Measurements from ENCODE around the gene TMC6. TPM values are rescaled to one million over a fixed set of nuclear protein-coding genes. Genes with fewer than 3 reads are reported as not detected.

The TMC6 gene
- total and polyA plus RNA-seq, 2 experiments from 2014 or later, result 50.0 to 72.2 TPM

GRCh38 chr17:78137392-78138203 lies 9.0 kb upstream of the TMC6 start:
- peak; percentile 75 to 82 for TF ChIP-seq CTCF (conservative IDR thresholded peaks at IDR 0.05; ENCODE audit: low read depth in 2 of 2)
- TF ChIP-seq NANOG (IDR thresholded peaks at IDR 0.05; ENCODE audit: borderline replicate concordance), result no peak
- H3F3A ChIP-seq (replicated peaks; ENCODE audit: low read depth), result peaks cover 11% of the 10 kb centered on the region; the same call in 1 of the 2 replicates
- no peak overlapping the region for H2AFZ ChIP-seq
- peaks cover 13% of the 10 kb centered on the region; the same call in 1 of the 2 replicates for H3K27me3 ChIP-seq (ENCODE audit: insufficient read depth)
- no peaks in the 10 kb centered on the region for H3K79me2 ChIP-seq (replicated peaks; ENCODE audit: insufficient read depth)
- no peak overlapping the region for H3K4me3 ChIP-seq
- H3K27ac Mint-ChIP-seq, result no peak overlapping the region
- no peak overlapping the region for H3K27ac ChIP-seq (ENCODE audit: low read depth)
- H3K4me3 Mint-ChIP-seq, result no peak overlapping the region
- no peaks in the 10 kb centered on the region for H3K36me3 ChIP-seq (ENCODE audit: insufficient read depth)
- no peaks in the 10 kb centered on the region for H3K36me3 Mint-ChIP-seq (ENCODE audit: low read depth)
- H3K27me3 Mint-ChIP-seq (ENCODE audit: insufficient read depth, low read depth, poor library complexity), result peaks cover 20% of the 10 kb centered on the region
- no peaks in the 10 kb centered on the region for H3K9me2 ChIP-seq (ENCODE audit: insufficient read depth)
- no peaks in the 10 kb centered on the region for H4K20me1 ChIP-seq (replicated peaks; ENCODE audit: insufficient read depth)
- H3K9me3 Mint-ChIP-seq, result no peaks in the 10 kb centered on the region
- no peak overlapping the region for H3K4me2 ChIP-seq
- no peak; the same call in 2 of the 3 replicates for ATAC-seq
- H3K4me1 ChIP-seq (ENCODE audit: insufficient read depth), result peaks cover 6% of the 10 kb centered on the region; the same call in 1 of the 2 replicates
- DNase-seq (ENCODE audit: low spot score), result peak; percentile 57
- H3K4me1 Mint-ChIP-seq, result peaks cover 11% of the 10 kb centered on the region

GRCh38 chr17:78135858-78136500 lies 7.4 kb upstream of the TMC6 start:
- Histone ChIP-seq H3F3A (replicated peaks; ENCODE audit: low read depth) (peaks cover 11% of the 10 kb centered on the region; the same call in 1 of the 2 replicates), H2AFZ (no peak overlapping the region), H3K79me2 (replicated peaks; ENCODE audit: insufficient read depth) (no peaks in the 10 kb centered on the region), H3K4me1 (ENCODE audit: insufficient read depth) (peaks cover 10% of the 10 kb centered on the region; the same call in 1 of the 2 replicates), H3K27ac (ENCODE audit: low read depth) (no peak overlapping the region), H3K9me2 (ENCODE audit: insufficient read depth) (no peaks in the 10 kb centered on the region), H4K20me1 (replicated peaks; ENCODE audit: insufficient read depth) (no peaks in the 10 kb centered on the region), H3K36me3 (ENCODE audit: insufficient read depth) (no peaks in the 10 kb centered on the region), H3K4me3 (no peak overlapping the region), H3K27me3 (ENCODE audit: insufficient read depth) (peaks cover 17% of the 10 kb centered on the region), H3K4me2 (no peak overlapping the region)
- TF ChIP-seq CTCF (conservative IDR thresholded peaks at IDR 0.05; ENCODE audit: low read depth in 2 of 2), result no peak
- no peak for TF ChIP-seq STAT1 (IDR thresholded peaks at IDR 0.05; ENCODE audit: unreplicated experiment)
- no peak for TF ChIP-seq EZH2 (IDR thresholded peaks at IDR 0.05; ENCODE audit: low read depth, unreplicated experiment)
- no peak for TF ChIP-seq ETS1 (IDR thresholded peaks at IDR 0.05)
- no peak for TF ChIP-seq ZNF331 (CRISPR knock-in tag; IDR thresholded peaks at IDR 0.05; ENCODE audit: low read depth)
- Mint-ChIP-seq H3K9me3 (no peaks in the 10 kb centered on the region), H3K36me3 (ENCODE audit: low read depth) (no peaks in the 10 kb centered on the region), H3K27me3 (ENCODE audit: insufficient read depth, low read depth, poor library complexity) (peaks cover 22% of the 10 kb centered on the region), H3K4me3 (no peak overlapping the region), H3K27ac (no peak overlapping the region), H3K4me1 (peaks cover 9% of the 10 kb centered on the region)
- ATAC-seq (no peak), DNase-seq (ENCODE audit: low spot score) (no peak)
